Activated CD4-positive, alpha-beta T cell treated with anti-CD3 and anti-CD28 coated beads, Interleukin-2, Interleukin-4, amounts not matched to agents 100 ng/mL and 50 ng/mL, durations not matched to agents 16 hours and 8 hours (primary cell): ENCODE measurements around the gene OR4Q3.
"Not testable (repeated sequence)": the region's sequence is repeated elsewhere in the genome, so short reads cannot be mapped to it uniquely, and the experiment has no call there.

ENCODE experiments used
- DNase-seq: peaks from one replicate; pipeline ENCODE4 v3.0.0-alpha.2; 2020; ENCODE audit warnings: low spot score

OR4Q3 gene

GRCh38 chr14:19743256-19743655 lies at the start of gene OR4Q3:
TSS of gene OR4Q3 (plus strand) at chr14:19743571.
- no peak for DNase-seq

GRCh38 chr14:19729359-19729758 lies 14.0 kb upstream of the OR4Q3 start:
- no peak for DNase-seq

- no peak for DNase-seq
These were observed 13.6 kb upstream of the OR4Q3 start for GRCh38 chr14:19729763-19730162.

- not testable (repeated sequence) for DNase-seq
These were observed 9.5 kb upstream of the OR4Q3 start for GRCh38 chr14:19733893-19734292.

GRCh38 chr14:19752316-19752715 lies 8.9 kb downstream of the OR4Q3 start:
- DNase-seq: not testable (repeated sequence)

- DNase-seq: no peak
These were observed 10.8 kb downstream of the OR4Q3 start for GRCh38 chr14:19754172-19754571.

- DNase-seq: not testable (repeated sequence)
These were observed 28.1 kb downstream of the OR4Q3 start for GRCh38 chr14:19771491-19771890.

- DNase-seq: no peak
These were observed 28.6 kb downstream of the OR4Q3 start for GRCh38 chr14:19771895-19772430.

GRCh38 chr14:19772454-19772853 lies 29.1 kb downstream of the OR4Q3 start:
- DNase-seq: not testable (repeated sequence)

- DNase-seq: not testable (repeated sequence)
These were observed 29.8 kb downstream of the OR4Q3 start, which contains the start of gene OR4M1 for GRCh38 chr14:19773204-19773603. TSS of gene OR4M1 (plus strand) at chr14:19773504. CDS start at chr14:19780323, 6,819 bp downstream.

- no peak for DNase-seq
These were observed 32.2 kb downstream of the OR4Q3 start for GRCh38 chr14:19775587-19775986.

GRCh38 chr14:19785848-19786247 lies 42.5 kb downstream of the OR4Q3 start:
- not testable (repeated sequence) for DNase-seq

- DNase-seq: not testable (repeated sequence)
These were observed 43.9 kb downstream of the OR4Q3 start for GRCh38 chr14:19787318-19787717.

- not testable (repeated sequence) for DNase-seq
These were observed 44.8 kb downstream of the OR4Q3 start for GRCh38 chr14:19788150-19788549.

- not testable (repeated sequence) for DNase-seq
These were observed 53.2 kb downstream of the OR4Q3 start for GRCh38 chr14:19796520-19797108.
